Hepatocyte (in vitro differentiated cells): ENCODE measurements around the gene DAND5. TPM values are rescaled to one million over a fixed set of nuclear protein-coding genes. Genes with fewer than 3 reads are reported as not detected.
"Not testable (repeated sequence)": the region's sequence is repeated elsewhere in the genome, so short reads cannot be mapped to it uniquely, and the experiment has no call there.

Experiments
- DNase-seq: peaks from one replicate; pipeline ENCODE4 v3.0.0-alpha.2; 2016; ENCODE audit warnings: low spot score
- H2AFZ ChIP-seq: fragments of 200-600 bp; sonication (generic); 2 replicates; pipeline ENCODE4 v1.6.0; 2016; ENCODE audit warnings: antibody characterized with exemption, mild to moderate bottlenecking
- H3K27ac ChIP-seq: fragments of 200-600 bp; sonication (generic); 2 replicates; pipeline ENCODE4 v1.5.1; 2016; ENCODE audit warnings: mild to moderate bottlenecking
- H3K27me3 ChIP-seq: fragments of 200-600 bp; sonication (generic); 2 replicates; pipeline ENCODE4 v1.6.1; 2016
- H3K36me3 ChIP-seq: fragments of 200-600 bp; sonication (generic); replicated peaks from 2 replicates; pipeline ENCODE4 v1.5.1; 2016; ENCODE audit warnings: low read depth; ENCODE audit not compliant: insufficient read depth
- H3K4me1 ChIP-seq: fragments of 200-600 bp; sonication (generic); 2 replicates; pipeline ENCODE4 v1.5.1; 2016; ENCODE audit warnings: mild to moderate bottlenecking, moderate library complexity; ENCODE audit not compliant: insufficient read depth
- H3K4me2 ChIP-seq: fragments of 200-600 bp; sonication (generic); 2 replicates; pipeline ENCODE4 v1.6.0; 2016
- H3K4me3 ChIP-seq: fragments of 200-600 bp; sonication (generic); 2 replicates; pipeline ENCODE4 v1.5.1; 2016; ENCODE audit warnings: mild to moderate bottlenecking
- H3K79me2 ChIP-seq: fragments of 200-600 bp; sonication (generic); 2 replicates; pipeline ENCODE4 v1.6.0; 2017; ENCODE audit warnings: mild to moderate bottlenecking
- H3K9me2 ChIP-seq: fragments of 200-600 bp; sonication (generic); replicated peaks from 2 replicates; pipeline ENCODE4 v1.6.0; 2017; ENCODE audit warnings: mild to moderate bottlenecking; ENCODE audit not compliant: insufficient read depth
- H3K9me3 ChIP-seq: fragments of 200-600 bp; sonication (generic); 2 replicates; pipeline ENCODE4 v1.5.1; 2016; ENCODE audit warnings: low read depth, mild to moderate bottlenecking
- H4K20me1 ChIP-seq: fragments of 200-600 bp; sonication (generic); 2 replicates; pipeline ENCODE4 v1.6.0; 2016; ENCODE audit warnings: mild to moderate bottlenecking; ENCODE audit not compliant: insufficient read depth, poor library complexity, severe bottlenecking
- EZH2 ChIP-seq: fragments of 200-600 bp; sonication (generic); IDR thresholded peaks from 2 replicates; pipeline ENCODE4 v1.6.1; 2016; ENCODE audit warnings: antibody characterized with exemption, mild to moderate bottlenecking, borderline replicate concordance
- EZH2phosphoT487 ChIP-seq: fragments of 200-600 bp; sonication (generic); IDR thresholded peaks from one replicate; pipeline ENCODE4 v1.6.1; 2018; ENCODE audit warnings: antibody characterized with exemption, mild to moderate bottlenecking, low read depth, moderate library complexity; ENCODE audit not compliant: unreplicated experiment, severe bottlenecking
- WGBS: methylation state at CpG from one replicate; pipeline ENCODE4 v1.1.6; 2016; ENCODE audit warnings: low lambda C conversion rate; ENCODE audit errors: missing lambda C conversion rate; 5-methylcytosine and 5-hydroxymethylcytosine counted together
- polyA plus RNA-seq: library from polyadenylated mRNA; unstranded; fragments of >200 nt; fragmentation: Nextera tagmentation; extraction: Ambion mirVana; gene quantifications from 2 replicates; pipeline ENCODE4 v1.2.1, GENCODE V29; 2016
- total RNA-seq: library from RNA; depleted of rRNA; stranded (reverse); fragments of >200 nt; gene quantifications from 2 replicates; pipeline ENCODE4 v1.2.3, GENCODE V29; 2014
- TF ChIP-seq, protein P1 (sequence below): fragments of 200-600 bp; sonication (generic); IDR thresholded peaks from 2 replicates; pipeline ENCODE4 v1.5.1; 2016; ENCODE audit warnings: antibody characterized with exemption, mild to moderate bottlenecking; ENCODE audit not compliant: poor library complexity

DAND5 gene
- total and polyA plus RNA-seq, 2 experiments from 2014 or later: 0.17 TPM; not detected in 1

GRCh38 chr19:12953138-12953798 lies 16.1 kb upstream of the DAND5 start:
- Histone ChIP-seq H3K27ac (peak overlapping the region; percentile 73), H3K9me3 (no peaks in the 10 kb centered on the region), H4K20me1 (peaks cover 2% of the 10 kb centered on the region), H3K36me3 (no peaks in the 10 kb centered on the region), H3K4me2 (peak overlapping the region; percentile 5), H2AFZ (no peak overlapping the region), H3K4me1 (peaks cover 28% of the 10 kb centered on the region), H3K27me3 (no peaks in the 10 kb centered on the region), H3K79me2 (peaks cover 45% of the 10 kb centered on the region), H3K4me3 (no peak overlapping the region), H3K9me2 (no peaks in the 10 kb centered on the region)
- no peak for DNase-seq
- WGBS: 75% methylated on average over 11 of the region's 11 CpGs
- no peak for TF ChIP-seq EZH2phosphoT487
- no peak for TF ChIP-seq EZH2
- TF ChIP-seq, protein P1, sequence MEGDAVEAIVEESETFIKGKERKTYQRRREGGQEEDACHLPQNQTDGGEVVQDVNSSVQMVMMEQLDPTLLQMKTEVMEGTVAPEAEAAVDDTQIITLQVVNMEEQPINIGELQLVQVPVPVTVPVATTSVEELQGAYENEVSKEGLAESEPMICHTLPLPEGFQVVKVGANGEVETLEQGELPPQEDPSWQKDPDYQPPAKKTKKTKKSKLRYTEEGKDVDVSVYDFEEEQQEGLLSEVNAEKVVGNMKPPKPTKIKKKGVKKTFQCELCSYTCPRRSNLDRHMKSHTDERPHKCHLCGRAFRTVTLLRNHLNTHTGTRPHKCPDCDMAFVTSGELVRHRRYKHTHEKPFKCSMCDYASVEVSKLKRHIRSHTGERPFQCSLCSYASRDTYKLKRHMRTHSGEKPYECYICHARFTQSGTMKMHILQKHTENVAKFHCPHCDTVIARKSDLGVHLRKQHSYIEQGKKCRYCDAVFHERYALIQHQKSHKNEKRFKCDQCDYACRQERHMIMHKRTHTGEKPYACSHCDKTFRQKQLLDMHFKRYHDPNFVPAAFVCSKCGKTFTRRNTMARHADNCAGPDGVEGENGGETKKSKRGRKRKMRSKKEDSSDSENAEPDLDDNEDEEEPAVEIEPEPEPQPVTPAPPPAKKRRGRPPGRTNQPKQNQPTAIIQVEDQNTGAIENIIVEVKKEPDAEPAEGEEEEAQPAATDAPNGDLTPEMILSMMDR: no peak

DNA sequence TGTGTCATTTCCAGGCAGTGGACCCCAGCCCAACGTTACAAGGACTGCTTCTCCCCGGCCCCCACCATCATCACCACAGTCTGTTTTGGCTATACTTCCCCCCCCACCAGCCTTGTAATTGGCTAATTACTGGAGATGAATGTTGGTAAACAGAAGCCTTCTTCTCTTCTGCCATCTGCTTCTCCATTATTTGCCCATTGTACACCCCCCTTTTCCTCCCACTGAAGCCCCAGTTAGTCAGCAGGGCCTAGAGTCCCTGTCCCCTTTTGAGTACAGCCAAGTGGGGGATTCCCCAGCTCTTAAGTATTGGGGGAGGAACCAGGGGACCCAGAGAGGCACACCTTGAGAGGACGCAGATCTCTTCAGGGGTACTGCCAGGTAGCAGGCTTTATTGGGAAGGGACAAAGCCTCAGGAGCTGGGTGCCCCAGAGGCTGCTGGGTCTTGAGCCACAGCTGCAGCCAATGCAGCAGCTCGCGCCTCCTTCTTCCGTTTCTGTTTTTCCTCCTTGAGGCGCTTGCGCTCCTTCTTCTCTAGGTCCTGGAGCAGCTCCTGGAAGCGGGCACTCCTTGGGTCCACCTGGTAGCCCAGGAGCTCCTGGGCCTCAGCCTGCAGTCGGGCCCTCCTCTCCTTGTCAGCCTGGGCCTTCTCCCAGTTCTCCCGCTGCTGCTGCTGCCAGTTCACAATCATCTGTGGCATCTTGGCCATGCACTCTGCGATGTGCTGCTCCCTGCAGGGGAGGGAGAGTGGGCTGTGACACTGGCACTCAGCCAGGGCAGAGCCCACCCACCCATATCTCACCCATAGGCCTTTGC lies 15.4 kb upstream of the DAND5 start:
- TF ChIP-seq, protein P1: no peak
- no peak for TF ChIP-seq EZH2
- TF ChIP-seq EZH2phosphoT487: no peak
- H3K27ac ChIP-seq: peak overlapping the region; percentile 73
- H3K27me3 ChIP-seq: no peaks in the 10 kb centered on the region
- H2AFZ ChIP-seq: no peak overlapping the region
- H4K20me1 ChIP-seq: peaks cover 2% of the 10 kb centered on the region
- H3K4me1 ChIP-seq: peaks cover 28% of the 10 kb centered on the region
- 83% methylated on average over 12 of the region's 12 CpGs for WGBS
- DNase-seq: no peak
- no peaks in the 10 kb centered on the region for H3K9me2 ChIP-seq
- H3K4me2 ChIP-seq: peak overlapping the region; percentile 5
- no peaks in the 10 kb centered on the region for H3K36me3 ChIP-seq
- H3K79me2 ChIP-seq: peaks cover 39% of the 10 kb centered on the region
- no peaks in the 10 kb centered on the region for H3K9me3 ChIP-seq
- H3K4me3 ChIP-seq: no peak overlapping the region

DNA sequence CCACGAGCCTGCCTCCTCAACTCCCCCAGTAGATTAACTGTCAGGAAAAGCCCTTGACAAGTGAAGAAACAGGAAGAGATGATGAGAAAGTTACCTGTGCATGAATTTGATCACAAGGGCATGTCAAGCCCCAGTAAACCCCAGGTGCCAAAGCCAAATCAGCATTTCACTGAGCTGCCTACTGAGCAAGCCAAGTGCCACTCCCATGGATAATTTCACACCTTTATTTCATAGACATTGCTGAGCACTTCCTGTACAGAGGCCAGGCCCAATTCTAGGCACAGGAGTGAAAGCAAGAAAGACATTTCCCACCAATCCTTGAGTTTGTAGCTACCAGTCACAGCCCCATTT lies 14.8 kb upstream of the DAND5 start:
- Histone ChIP-seq H3K9me2 (no peaks in the 10 kb centered on the region), H3K79me2 (peaks cover 39% of the 10 kb centered on the region), H3K4me2 (no peak overlapping the region), H3K4me1 (peaks cover 28% of the 10 kb centered on the region), H4K20me1 (peaks cover 2% of the 10 kb centered on the region), H3K27me3 (no peaks in the 10 kb centered on the region), H3K4me3 (no peak overlapping the region), H3K27ac (peak overlapping the region; percentile 23), H2AFZ (no peak overlapping the region), H3K9me3 (no peaks in the 10 kb centered on the region), H3K36me3 (no peaks in the 10 kb centered on the region)
- 100% methylated on average over 1 of the region's 1 CpG for WGBS
- no peak for DNase-seq
- no peak for TF ChIP-seq EZH2phosphoT487
- no peak for TF ChIP-seq EZH2
- TF ChIP-seq, protein P1: no peak

GRCh38 chr19:12955575-12955974 lies 13.8 kb upstream of the DAND5 start:
- peaks cover 39% of the 10 kb centered on the region for H3K79me2 ChIP-seq
- H3K36me3 ChIP-seq, H3K4me3 ChIP-seq, H2AFZ ChIP-seq, DNase-seq, H3K9me3 ChIP-seq, H3K9me2 ChIP-seq, H4K20me1 ChIP-seq, H3K27me3 ChIP-seq: not testable (repeated sequence)
- H3K4me1 ChIP-seq: peaks cover 28% of the 10 kb centered on the region
- peak overlapping the region; percentile 90 for H3K27ac ChIP-seq
- H3K4me2 ChIP-seq: peak overlapping the region; percentile 92
- 91% methylated on average over 9 of the region's 9 CpGs for WGBS
